Vagina (tissue), 2 donors: ENCODE measurements around the gene CEMIP2.

Experiments
- POLR2A ChIP-seq, 2 donors: fragments of 450-650 bp; IDR thresholded peaks; one replicate each; pipeline ENCODE4 v1.6.1; 2017; ENCODE audit warnings: antibody characterized with exemption in 2 of 2, mild to moderate bottlenecking in 2 of 2, moderate library complexity in 2 of 2
- TF ChIP-seq, protein P1 (sequence below), 3 experiments: fragments of 450-650 bp in 2 of 3; fragments of 200-600 bp in 1 of 3; sonication (generic) in 1 of 3; IDR thresholded peaks; one replicate each; pipeline ENCODE4 v1.5.1; 2017 to 2019; ENCODE audit warnings: antibody characterized with exemption in 3 of 3, mild to moderate bottlenecking in 2 of 3, moderate library complexity in 2 of 3

DNA sequence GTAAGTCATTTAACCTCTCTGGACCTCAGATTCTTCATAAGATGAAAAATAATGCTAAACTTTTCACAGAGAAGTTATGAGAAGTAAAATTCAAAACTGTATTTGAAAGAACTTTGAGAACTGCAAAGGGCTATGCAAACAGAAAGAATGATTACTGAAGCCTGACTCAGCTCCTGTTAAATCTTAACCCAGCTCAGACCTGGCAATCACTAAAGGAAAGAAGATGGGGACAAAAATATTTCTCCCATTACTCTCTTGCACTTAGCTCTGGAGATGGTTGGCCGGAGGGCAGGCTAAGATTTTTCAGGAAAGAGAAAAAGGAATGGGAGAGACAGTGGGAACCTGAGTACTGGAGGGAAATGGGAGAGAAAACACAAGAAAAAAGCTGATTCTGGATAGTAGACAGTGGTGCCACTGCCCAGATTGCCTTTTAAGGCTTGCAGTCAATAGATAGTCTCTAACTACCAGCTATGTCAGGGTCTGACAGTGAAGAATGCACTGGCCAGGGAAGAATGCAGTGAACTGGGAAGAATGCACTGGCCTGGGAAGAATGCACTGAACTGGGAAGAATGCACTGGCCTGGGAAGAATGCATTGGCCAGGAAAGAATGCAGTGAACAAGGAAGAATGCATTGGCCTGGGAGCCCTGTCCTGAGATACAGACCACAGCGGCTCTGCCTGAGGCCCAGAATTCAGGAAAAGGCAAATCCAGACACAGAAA is 25.2 kb upstream of the CEMIP2 start:
- TF ChIP-seq, protein P1, sequence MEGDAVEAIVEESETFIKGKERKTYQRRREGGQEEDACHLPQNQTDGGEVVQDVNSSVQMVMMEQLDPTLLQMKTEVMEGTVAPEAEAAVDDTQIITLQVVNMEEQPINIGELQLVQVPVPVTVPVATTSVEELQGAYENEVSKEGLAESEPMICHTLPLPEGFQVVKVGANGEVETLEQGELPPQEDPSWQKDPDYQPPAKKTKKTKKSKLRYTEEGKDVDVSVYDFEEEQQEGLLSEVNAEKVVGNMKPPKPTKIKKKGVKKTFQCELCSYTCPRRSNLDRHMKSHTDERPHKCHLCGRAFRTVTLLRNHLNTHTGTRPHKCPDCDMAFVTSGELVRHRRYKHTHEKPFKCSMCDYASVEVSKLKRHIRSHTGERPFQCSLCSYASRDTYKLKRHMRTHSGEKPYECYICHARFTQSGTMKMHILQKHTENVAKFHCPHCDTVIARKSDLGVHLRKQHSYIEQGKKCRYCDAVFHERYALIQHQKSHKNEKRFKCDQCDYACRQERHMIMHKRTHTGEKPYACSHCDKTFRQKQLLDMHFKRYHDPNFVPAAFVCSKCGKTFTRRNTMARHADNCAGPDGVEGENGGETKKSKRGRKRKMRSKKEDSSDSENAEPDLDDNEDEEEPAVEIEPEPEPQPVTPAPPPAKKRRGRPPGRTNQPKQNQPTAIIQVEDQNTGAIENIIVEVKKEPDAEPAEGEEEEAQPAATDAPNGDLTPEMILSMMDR (IDR thresholded peaks at IDR 0.05), result no peak
- TF ChIP-seq POLR2A (IDR thresholded peaks at IDR 0.05), result no peak
